ENCODE measurements around the gene DBF4B.

The DBF4B gene

GRCh38 chr17:44795421-44795820 lies 87.0 kb downstream of the DBF4B start:
- no peak overlapping the region for H3K4me3 ChIP-seq (ENCODE audit: low read length)
- DNase-seq (ENCODE audit: low read depth): no peak
- no peak for TF ChIP-seq CTCF (IDR thresholded peaks at IDR 0.05; ENCODE audit: insufficient read depth, low read depth, low read length, missing control alignments)

- no peak for DNase-seq (ENCODE audit: low read depth)
- no peak overlapping the region for H3K4me3 ChIP-seq (ENCODE audit: low read length)
- TF ChIP-seq CTCF (IDR thresholded peaks at IDR 0.05; ENCODE audit: insufficient read depth, low read depth, low read length, missing control alignments): no peak
Measured at GRCh38 chr17:44795928-44796327, 87.5 kb downstream of the DBF4B start.

- H3K4me3 ChIP-seq (ENCODE audit: low read length): no peak overlapping the region
- TF ChIP-seq CTCF (IDR thresholded peaks at IDR 0.05; ENCODE audit: insufficient read depth, low read depth, low read length, missing control alignments): no peak
- DNase-seq (ENCODE audit: low read depth): no peak
Measured at GRCh38 chr17:44796731-44797130, 88.3 kb downstream of the DBF4B start.

- H3K4me3 ChIP-seq (ENCODE audit: low read length): no peak overlapping the region
- DNase-seq (ENCODE audit: low read depth): no peak
- TF ChIP-seq CTCF (IDR thresholded peaks at IDR 0.05; ENCODE audit: insufficient read depth, low read depth, low read length, missing control alignments): no peak
Measured at GRCh38 chr17:44797802-44798201, 89.3 kb downstream of the DBF4B start.

- DNase-seq (ENCODE audit: low read depth): no peak
- no peak for TF ChIP-seq CTCF (IDR thresholded peaks at IDR 0.05; ENCODE audit: insufficient read depth, low read depth, low read length, missing control alignments)
Measured at GRCh38 chr17:44798356-44798755, 89.9 kb downstream of the DBF4B start.

More at GRCh38 chr17:44798356-44798755, 89.9 kb downstream of the DBF4B start:
- H3K4me3 ChIP-seq (ENCODE audit: low read length): no peak overlapping the region
